Epithelial cell of proximal tubule (primary cell): Measurements from ENCODE around the gene VDAC1. TPM values are rescaled to one million over a fixed set of nuclear protein-coding genes. Genes with fewer than 3 reads are reported as not detected.

Experiments used
- DNase-seq: peaks from one replicate; pipeline ENCODE4 v3.0.0-alpha.2; 2011; ENCODE audit warnings: low read depth
- H3K4me3 ChIP-seq: 2 replicates; pipeline ENCODE4 v1.5.1; 2011; ENCODE audit warnings: low read depth, mild to moderate bottlenecking, low read length
- total RNA-seq: library from RNA; depleted of rRNA; stranded (reverse); fragments of >200 nt; gene quantifications from 2 replicates; pipeline ENCODE4 v1.2.3, GENCODE V29; 2015
- TF ChIP-seq, protein P1 (sequence below): conservative IDR thresholded peaks from 2 replicates; pipeline ENCODE4 v1.5.1; 2012; ENCODE audit warnings: low read depth, mild to moderate bottlenecking, low read length

VDAC1 gene
- total RNA-seq, 1 donor from 2014 or later = 295 TPM

DNA sequence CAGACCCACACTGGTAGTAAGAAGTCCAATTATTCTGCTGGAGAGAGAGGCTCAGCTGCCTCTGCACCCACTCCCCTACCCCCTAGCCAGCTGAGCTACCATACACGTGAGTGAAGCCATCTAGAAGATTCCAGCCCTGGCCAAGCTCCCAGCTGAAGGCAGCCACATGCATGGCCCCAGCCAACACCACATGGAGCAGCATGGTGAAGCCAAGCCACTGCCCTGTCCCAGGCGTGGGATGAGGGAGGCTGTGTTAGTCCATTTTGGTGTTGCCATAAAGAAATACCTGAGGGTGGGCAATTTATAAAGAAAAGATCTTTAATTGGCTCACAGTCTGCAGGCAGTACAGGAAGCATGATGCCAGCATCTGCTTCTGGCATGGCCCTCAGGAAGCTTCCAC is 20.0 kb upstream of the VDAC1 start:
- TF ChIP-seq, protein P1, sequence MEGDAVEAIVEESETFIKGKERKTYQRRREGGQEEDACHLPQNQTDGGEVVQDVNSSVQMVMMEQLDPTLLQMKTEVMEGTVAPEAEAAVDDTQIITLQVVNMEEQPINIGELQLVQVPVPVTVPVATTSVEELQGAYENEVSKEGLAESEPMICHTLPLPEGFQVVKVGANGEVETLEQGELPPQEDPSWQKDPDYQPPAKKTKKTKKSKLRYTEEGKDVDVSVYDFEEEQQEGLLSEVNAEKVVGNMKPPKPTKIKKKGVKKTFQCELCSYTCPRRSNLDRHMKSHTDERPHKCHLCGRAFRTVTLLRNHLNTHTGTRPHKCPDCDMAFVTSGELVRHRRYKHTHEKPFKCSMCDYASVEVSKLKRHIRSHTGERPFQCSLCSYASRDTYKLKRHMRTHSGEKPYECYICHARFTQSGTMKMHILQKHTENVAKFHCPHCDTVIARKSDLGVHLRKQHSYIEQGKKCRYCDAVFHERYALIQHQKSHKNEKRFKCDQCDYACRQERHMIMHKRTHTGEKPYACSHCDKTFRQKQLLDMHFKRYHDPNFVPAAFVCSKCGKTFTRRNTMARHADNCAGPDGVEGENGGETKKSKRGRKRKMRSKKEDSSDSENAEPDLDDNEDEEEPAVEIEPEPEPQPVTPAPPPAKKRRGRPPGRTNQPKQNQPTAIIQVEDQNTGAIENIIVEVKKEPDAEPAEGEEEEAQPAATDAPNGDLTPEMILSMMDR = no peak
- DNase-seq = no peak
- H3K4me3 ChIP-seq = no peak overlapping the region

DNA sequence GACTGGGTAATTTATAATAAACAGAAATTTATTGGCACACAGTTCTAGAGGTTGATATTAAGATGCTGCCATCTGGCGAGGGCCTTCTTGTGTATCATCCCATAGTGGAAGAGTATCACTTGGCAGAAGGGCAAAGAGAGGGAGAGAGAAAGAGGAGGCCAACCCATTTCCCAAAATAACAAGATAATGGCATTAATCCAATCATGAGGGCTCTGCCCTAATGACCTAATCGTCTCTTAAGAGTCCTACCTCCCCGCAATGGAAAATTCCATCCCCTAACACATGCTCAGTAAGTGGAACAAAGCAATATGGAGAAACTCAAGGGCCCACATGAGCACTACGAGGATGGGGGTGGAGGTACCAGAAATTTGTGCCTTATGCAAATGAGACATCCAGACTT is 17.6 kb upstream of the VDAC1 start:
- no peak for DNase-seq
- TF ChIP-seq, protein P1 = no peak
- no peak overlapping the region for H3K4me3 ChIP-seq

DNA sequence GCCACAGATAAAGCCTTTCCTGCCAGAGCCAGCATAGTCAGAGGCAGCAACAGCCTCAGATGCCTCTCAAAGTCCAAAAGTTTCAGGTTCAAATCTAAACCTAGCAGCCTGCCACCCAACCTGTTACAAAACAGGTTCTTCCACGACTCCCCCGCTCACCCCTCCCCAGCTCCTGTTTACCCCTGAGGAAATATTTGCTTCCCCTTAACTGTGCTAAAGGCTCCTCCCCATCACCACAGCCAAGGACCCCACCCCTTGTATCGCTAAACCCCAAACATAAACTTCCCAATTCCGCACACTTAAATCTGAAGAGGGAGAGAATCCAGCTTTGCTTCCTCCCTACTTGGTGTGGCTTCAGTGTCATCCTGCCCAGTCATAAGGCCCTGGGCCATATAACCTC is 15.4 kb upstream of the VDAC1 start:
- no peak for DNase-seq
- no peak overlapping the region for H3K4me3 ChIP-seq
- TF ChIP-seq, protein P1 = no peak

DNA sequence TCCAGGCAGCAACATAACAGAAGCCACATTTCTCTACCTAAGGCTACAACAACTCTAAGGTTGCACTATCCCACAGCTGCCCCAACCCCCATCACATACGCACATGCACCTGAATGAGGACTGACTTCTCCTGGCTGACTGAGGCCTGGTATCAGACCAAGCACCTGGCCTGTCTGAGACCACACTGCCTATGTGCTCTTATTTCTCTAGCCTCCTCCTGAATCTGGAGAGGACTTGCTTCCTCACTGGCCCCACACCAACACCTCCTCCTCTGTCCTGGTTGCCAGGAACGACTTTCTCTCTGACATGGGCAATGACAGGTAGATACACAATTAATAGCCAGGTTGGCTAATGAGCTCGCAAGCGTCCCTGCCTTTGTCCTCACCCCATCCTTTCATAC is 14.9 kb upstream of the VDAC1 start:
- no peak overlapping the region for H3K4me3 ChIP-seq
- TF ChIP-seq, protein P1 = no peak

DNA sequence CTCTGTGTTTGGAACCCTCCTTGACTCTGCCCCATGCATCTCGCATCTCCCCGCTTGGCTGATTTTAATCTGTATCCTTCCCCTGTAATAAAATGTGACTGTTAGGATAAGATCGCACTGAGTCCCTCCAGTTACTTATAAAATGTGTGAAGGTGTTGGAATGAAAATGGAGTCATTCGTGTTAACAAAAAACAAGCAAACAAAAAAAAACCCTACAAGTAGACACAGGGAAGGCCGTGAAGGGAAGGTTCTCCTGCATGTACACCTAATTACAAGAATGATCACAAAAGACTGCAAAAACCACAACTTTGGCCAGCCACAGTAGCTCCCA is 14.2 kb upstream of the VDAC1 start:
- H3K4me3 ChIP-seq = no peak overlapping the region
- DNase-seq = no peak
- TF ChIP-seq, protein P1 = no peak

More for the DNA sequence above, 14.9 kb upstream of the VDAC1 start:
- DNase-seq = no peak

DNA sequence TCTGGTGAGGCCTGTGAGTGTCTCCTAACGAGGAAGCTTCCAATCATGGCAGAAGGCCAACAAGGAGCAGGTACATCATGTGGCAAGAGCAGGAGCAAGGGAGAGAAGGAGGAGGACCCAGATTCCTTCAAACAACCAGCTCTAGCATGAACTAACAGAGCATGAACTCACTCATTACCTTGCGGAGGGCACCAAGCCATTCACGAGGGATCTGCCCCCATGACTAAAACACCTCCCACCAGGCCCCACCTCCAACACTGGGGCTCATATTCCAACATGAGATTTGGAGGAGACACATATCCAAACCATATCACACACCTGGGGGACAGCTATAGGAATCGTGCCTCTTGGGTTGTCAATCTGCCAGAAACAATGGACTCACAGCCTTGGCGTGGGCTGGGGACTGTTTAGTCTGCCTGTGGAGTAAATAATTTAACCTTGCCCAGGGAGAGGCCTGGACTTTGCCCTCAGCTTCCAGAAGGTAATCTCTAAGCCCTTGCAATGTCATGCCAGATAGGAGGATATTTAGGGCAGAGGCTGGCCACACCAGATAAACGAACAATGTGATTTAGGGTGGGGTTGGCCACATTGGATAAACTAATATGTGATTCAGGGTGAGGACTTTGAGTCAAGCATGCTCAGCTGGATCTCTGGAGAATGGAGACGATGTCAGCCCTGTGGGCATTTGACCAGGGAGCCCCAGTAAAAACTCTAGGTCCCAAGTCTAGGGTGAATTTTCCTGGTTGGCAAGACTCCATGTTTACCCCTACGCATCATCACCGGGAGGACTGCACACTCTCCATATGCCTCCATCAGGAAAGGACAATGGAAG is 13.6 kb upstream of the VDAC1 start:
- no peak for DNase-seq
- peak overlapping the region; percentile 4 for H3K4me3 ChIP-seq
- TF ChIP-seq, protein P1 = no peak

DNA sequence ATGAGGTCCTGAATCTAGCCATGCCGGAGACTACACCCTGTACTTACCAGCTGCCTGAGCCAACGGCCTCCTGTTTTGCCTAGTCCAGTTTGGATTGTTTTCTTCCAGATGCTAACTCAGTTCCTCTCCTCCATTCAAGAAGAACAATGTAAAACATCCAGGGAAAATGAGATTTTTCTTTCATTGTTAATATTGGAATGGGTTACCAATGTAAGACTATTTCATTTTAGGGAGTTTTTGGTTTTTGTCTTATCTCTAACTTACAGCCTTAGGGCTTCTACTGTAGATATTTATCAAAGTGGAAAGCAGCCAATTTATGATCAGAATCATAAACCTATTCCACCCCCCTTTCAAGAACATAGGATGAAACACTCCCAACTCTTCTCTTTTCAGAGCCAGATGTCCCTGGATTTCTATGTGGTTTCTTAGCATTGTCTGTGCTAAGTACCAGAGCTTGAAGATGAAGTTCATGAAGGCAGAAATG is 3.5 kb upstream of the VDAC1 start:
- DNase-seq = no peak
- no peak overlapping the region for H3K4me3 ChIP-seq
- TF ChIP-seq, protein P1 = no peak
